H1 (cell line): ENCODE results near the gene SLC16A9. TPM values are rescaled to one million over a fixed set of nuclear protein-coding genes. Genes with fewer than 3 reads are reported as not detected.
"Not testable (repeated sequence)": the region's sequence is repeated elsewhere in the genome, so short reads cannot be mapped to it uniquely, and the experiment has no call there.

ENCODE experiments used
- CTCF ChIA-PET: fragments of 300-600 bp; sonication (Branson Sonifier 250); formaldehyde crosslinking; loops from one replicate; lab custom pipeline; 2021; ENCODE audit not compliant: partially characterized antibody; lab: Charles Lee
- POLR2A ChIA-PET: fragments of 300-600 bp; sonication (Branson Sonifier 250); formaldehyde crosslinking; loops from one replicate; lab custom pipeline; 2021; ENCODE audit warnings: inconsistent platforms; ENCODE audit not compliant: partially characterized antibody; lab: Charles Lee
- DNase-seq, 2 experiments: peaks; one replicate each; pipeline versions ENCODE4 v3.0.0 to v3.0.0-alpha.2; 2010 to 2022; ENCODE audit warnings: low spot score in 2 of 2, low read depth in 1 of 2, mixed read lengths in 1 of 2
- FAIRE-seq: peaks from 2 replicates; lab custom pipeline; 2011; peaks lifted over from hg19 to GRCh38; lab: Jason Lieb, UNC
- H2AFZ ChIP-seq: 2 replicates; pipeline ENCODE4 v1.8.1; 2012; ENCODE audit warnings: low read length, inconsistent platforms
- H2AK5ac ChIP-seq: 2 replicates; pipeline ENCODE4 v1.6.1; 2013; ENCODE audit warnings: low read depth, low read length
- H2BK120ac ChIP-seq: replicated peaks from 2 replicates; pipeline ENCODE3; 2013; ENCODE audit warnings: low read depth, low read length, inconsistent platforms
- H2BK12ac ChIP-seq: 2 replicates; pipeline ENCODE4 v1.6.1; 2013; ENCODE audit warnings: low read depth, low read length
- H2BK15ac ChIP-seq: 2 replicates; pipeline ENCODE4 v1.6.1; 2013; ENCODE audit warnings: low read length
- H2BK20ac ChIP-seq: 2 replicates; pipeline ENCODE4 v1.6.1; 2013; ENCODE audit warnings: low read length
- H2BK5ac ChIP-seq: 2 replicates; pipeline ENCODE4 v1.6.1; 2013; ENCODE audit warnings: low read depth, low read length
- H3K14ac ChIP-seq: 2 replicates; pipeline ENCODE4 v1.6.1; 2013; ENCODE audit warnings: inconsistent platforms; ENCODE audit not compliant: insufficient read length
- H3K18ac ChIP-seq: 2 replicates; pipeline ENCODE4 v1.6.1; 2013; ENCODE audit warnings: low read length; ENCODE audit errors: extremely low read depth
- H3K23ac ChIP-seq: 2 replicates; pipeline ENCODE4 v1.6.1; 2013; ENCODE audit warnings: inconsistent platforms; ENCODE audit not compliant: insufficient read length
- H3K23me2 ChIP-seq: 2 replicates; pipeline ENCODE4 v1.6.1; 2013; ENCODE audit warnings: low read depth, low read length
- H3K27ac ChIP-seq: 2 replicates; pipeline ENCODE4 v1.6.1; 2011; ENCODE audit warnings: low read depth, low read length, inconsistent platforms
- H3K27me3 ChIP-seq, 4 experiments: replicated peaks in 1 of 4; 1 replicate in 1 of 4; 2 replicates in 3 of 4; pipeline versions ENCODE4 v1.6.1 to v1.8.1; 2011 to 2013; ENCODE audit warnings: low read length in 3 of 4, mild to moderate bottlenecking in 3 of 4, inconsistent platforms in 2 of 4, mixed read lengths in 2 of 4, moderate library complexity in 1 of 4; ENCODE audit not compliant: control insufficient read depth in 3 of 4, insufficient read depth in 3 of 4; ENCODE audit errors: extremely low read depth in 1 of 4
- H3K36me3 ChIP-seq, 4 experiments: 2 replicates each; pipeline versions ENCODE4 v1.6.1 to v1.8.1; 2011 to 2013; ENCODE audit warnings: mild to moderate bottlenecking in 4 of 4, low read length in 3 of 4, moderate library complexity in 2 of 4, control low read depth in 1 of 4, inconsistent platforms in 1 of 4; ENCODE audit not compliant: insufficient read depth in 4 of 4, control insufficient read depth in 2 of 4
- H3K4ac ChIP-seq: replicated peaks from 2 replicates; pipeline ENCODE3; 2013; ENCODE audit warnings: low read length, low read depth, mixed read lengths, inconsistent platforms; ENCODE audit not compliant: insufficient read length
- H3K4me1 ChIP-seq, 4 experiments: replicated peaks in 1 of 4; 1 replicate in 1 of 4; 2 replicates in 3 of 4; pipeline versions ENCODE4 v1.6.1 to v1.8.1; 2011 to 2013; ENCODE audit warnings: low read length in 3 of 4, inconsistent platforms in 2 of 4, mixed read lengths in 1 of 4; ENCODE audit not compliant: insufficient read depth in 4 of 4, control insufficient read depth in 3 of 4
- H3K4me2 ChIP-seq, 2 experiments: 2 replicates each; pipeline versions ENCODE4 v1.6.1 to v1.8.1; 2011 to 2013; ENCODE audit warnings: low read depth in 2 of 2, low read length in 2 of 2, control low read depth in 1 of 2, inconsistent platforms in 1 of 2, mild to moderate bottlenecking in 1 of 2; ENCODE audit not compliant: insufficient read depth in 1 of 2
- H3K4me3 ChIP-seq, 4 experiments: fragments of 200-600, 300-600 bp in 1 of 4; sonication (generic), shearing (Covaris generic), sonication (Bioruptor Twin) in 1 of 4; 2 replicates each; pipeline versions ENCODE4 v1.5.1 to v1.8.1; 2011 to 2016; ENCODE audit warnings: low read length in 4 of 4, low read depth in 3 of 4, control low read depth in 2 of 4, inconsistent platforms in 2 of 4, mild to moderate bottlenecking in 2 of 4, mixed read lengths in 1 of 4, moderate library complexity in 1 of 4; ENCODE audit not compliant: insufficient read depth in 2 of 4; ENCODE audit errors: extremely low read depth in 1 of 4
- H3K56ac ChIP-seq: replicated peaks from 2 replicates; pipeline ENCODE3; 2013; ENCODE audit warnings: low read depth, mild to moderate bottlenecking, mixed read lengths, low read length, inconsistent platforms; ENCODE audit not compliant: insufficient read length
- H3K79me1 ChIP-seq: 2 replicates; pipeline ENCODE4 v1.6.1; 2013; ENCODE audit warnings: low read depth, low read length, control low read depth
- H3K79me2 ChIP-seq, 2 experiments: 2 replicates each; pipeline versions ENCODE4 v1.6.1 to v1.8.1; 2012 to 2013; ENCODE audit warnings: low read length in 2 of 2, mild to moderate bottlenecking in 2 of 2, inconsistent platforms in 1 of 2; ENCODE audit not compliant: insufficient read depth in 2 of 2, control insufficient read depth in 1 of 2
- H3K9ac ChIP-seq, 4 experiments: replicated peaks in 1 of 4; 1 replicate in 1 of 4; 2 replicates in 3 of 4; pipeline versions ENCODE4 v1.6.1 to v1.8.1; 2011 to 2013; ENCODE audit warnings: low read depth in 3 of 4, low read length in 3 of 4, control low read depth in 2 of 4, mild to moderate bottlenecking in 2 of 4, moderate library complexity in 2 of 4, inconsistent platforms in 1 of 4; ENCODE audit errors: extremely low read depth in 1 of 4
- H3K9me3 ChIP-seq, 2 experiments: 2 replicates each; pipeline versions ENCODE4 v1.6.1 to v1.8.1; 2012 to 2013; ENCODE audit warnings: mild to moderate bottlenecking in 2 of 2, moderate library complexity in 2 of 2, control low read depth in 1 of 2, inconsistent platforms in 1 of 2, low read depth in 1 of 2, low read length in 1 of 2, mixed read lengths in 1 of 2; ENCODE audit not compliant: insufficient read depth in 2 of 2
- H4K20me1 ChIP-seq, 2 experiments: replicated peaks in 1 of 2; 2 replicates each; pipeline versions ENCODE3 to v1.8.1; 2011 to 2013; ENCODE audit warnings: inconsistent platforms in 2 of 2, low read length in 2 of 2, mild to moderate bottlenecking in 1 of 2; ENCODE audit not compliant: insufficient read depth in 2 of 2, control insufficient read depth in 1 of 2
- H4K5ac ChIP-seq: 2 replicates; pipeline ENCODE4 v1.6.1; 2013; ENCODE audit warnings: low read length, low read depth, mixed read lengths, inconsistent platforms; ENCODE audit not compliant: insufficient read length
- H4K8ac ChIP-seq: 2 replicates; pipeline ENCODE4 v1.8.0; 2013; ENCODE audit warnings: mild to moderate bottlenecking, moderate library complexity, low read length, inconsistent platforms; ENCODE audit not compliant: insufficient read depth; ENCODE audit errors: extremely low read depth
- H4K91ac ChIP-seq: replicated peaks from 2 replicates; pipeline ENCODE3; 2013; ENCODE audit warnings: low read length, mixed read lengths, inconsistent platforms; ENCODE audit not compliant: insufficient read length
- polyA plus RNA-seq, 7 experiments: library from polyadenylated mRNA; depleted of rRNA in 3 of 7; stranded (reverse) in 5 of 7; unstranded in 2 of 7; fragments of >200 nt in 5 of 7; fragments of 200-250 nt in 2 of 7; gene quantifications; 1 replicate in 5 of 7; 2 replicates in 1 of 7; 4 replicates in 1 of 7; pipeline versions ENCODE4 v1.2.1 to v1.2.3, GENCODE V29; 2011 to 2013; ENCODE audit warnings: missing spikeins in 2 of 7, mixed read lengths in 2 of 7
- total RNA-seq: library from RNA; stranded (reverse); fragmentation: NEBNext Ultra II Directional; extraction: Animal tissue kit (Norgen Biotek cat#: 25700); gene quantifications from 2 replicates; pipeline ENCODE4 v1.2.1, GENCODE V29; 2021

The SLC16A9 gene
- total and polyA plus RNA-seq, 2 of the 8 experiments (the other 6 are each of a cell fraction or from before 2014, with no cell fraction given): 11.2 to 20.5 TPM

- H3K56ac ChIP-seq, H2BK5ac ChIP-seq, H2BK120ac ChIP-seq, H3K27ac ChIP-seq, H3K23me2 ChIP-seq, H3K4me3 ChIP-seq, H2BK15ac ChIP-seq, H3K36me3 ChIP-seq, H4K20me1 ChIP-seq, H2AFZ ChIP-seq, FAIRE-seq, H3K23ac ChIP-seq, H4K5ac ChIP-seq, H3K9ac ChIP-seq, H4K91ac ChIP-seq, H2BK20ac ChIP-seq, H3K79me1 ChIP-seq, H3K14ac ChIP-seq, DNase-seq, H2AK5ac ChIP-seq, H3K9me3 ChIP-seq, H2BK12ac ChIP-seq, H4K8ac ChIP-seq, H3K27me3 ChIP-seq, H3K79me2 ChIP-seq, H3K4me1 ChIP-seq, H3K4ac ChIP-seq, H3K4me2 ChIP-seq, H3K18ac ChIP-seq, POLR2A ChIA-PET: not testable (repeated sequence)
- CTCF ChIA-PET: interaction anchor here (1.3 kb wide), 2 partner anchors 8 to 60 kb away, joined by 4 to 6 read pairs; no protein-coding TSS in a partner anchor
These were observed 68.0 kb downstream of the SLC16A9 start for GRCh38 chr10:59641688-59642087.
